Measurements from ENCODE around the gene PTPRK.

PTPRK gene

DNA sequence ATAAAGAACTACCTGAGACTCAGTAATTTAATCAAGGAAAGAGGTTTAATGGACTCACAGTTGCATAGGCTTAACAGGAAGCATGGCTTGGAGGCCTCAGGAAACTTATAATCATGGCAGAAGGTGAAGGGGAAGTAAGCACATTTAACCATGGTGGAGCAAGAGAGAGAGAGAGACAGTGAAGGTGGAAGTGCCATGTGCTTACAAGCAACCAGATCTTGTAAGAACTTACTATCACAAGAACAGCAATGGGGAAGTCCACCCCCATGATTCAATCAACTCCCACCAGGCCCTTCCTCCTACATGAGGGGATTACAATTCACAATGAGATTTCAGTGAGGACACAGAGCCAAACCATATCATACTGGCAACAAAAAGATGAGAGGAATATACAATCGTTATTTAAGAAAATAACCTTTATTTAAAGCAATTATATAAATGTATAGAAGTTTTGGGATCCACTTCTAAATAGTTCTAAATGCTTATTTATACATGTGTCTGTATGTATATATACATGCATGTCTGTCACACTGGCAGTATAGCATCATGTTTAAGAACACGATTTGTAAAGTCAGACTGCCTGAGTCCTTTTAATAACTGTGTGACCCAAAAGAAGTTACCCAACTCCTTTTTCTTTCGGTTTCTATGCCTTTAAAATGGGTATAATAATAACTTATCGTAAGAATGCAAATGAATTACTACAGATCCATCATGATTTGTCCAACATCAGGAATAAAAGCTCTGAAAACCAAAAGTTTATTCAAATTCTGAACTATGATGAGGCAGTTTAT is 363.9 kb downstream of the PTPRK start:
- Histone ChIP-seq H3K9me3 (no peaks in the 10 kb centered on the region), H3K4me1 (ENCODE audit: control insufficient read depth in 1 of 2, insufficient read depth in 1 of 2, low read depth in 1 of 2, low read length in 1 of 2) (no peaks in the 10 kb centered on the region), H3K4me3 (ENCODE audit: low read depth in 1 of 2, low read length in 1 of 2) (no peak overlapping the region), H3K36me3 (no peaks in the 10 kb centered on the region), H3K27ac (no peak overlapping the region), H3K27me3 (no peaks in the 10 kb centered on the region)
- TF ChIP-seq, protein P1, sequence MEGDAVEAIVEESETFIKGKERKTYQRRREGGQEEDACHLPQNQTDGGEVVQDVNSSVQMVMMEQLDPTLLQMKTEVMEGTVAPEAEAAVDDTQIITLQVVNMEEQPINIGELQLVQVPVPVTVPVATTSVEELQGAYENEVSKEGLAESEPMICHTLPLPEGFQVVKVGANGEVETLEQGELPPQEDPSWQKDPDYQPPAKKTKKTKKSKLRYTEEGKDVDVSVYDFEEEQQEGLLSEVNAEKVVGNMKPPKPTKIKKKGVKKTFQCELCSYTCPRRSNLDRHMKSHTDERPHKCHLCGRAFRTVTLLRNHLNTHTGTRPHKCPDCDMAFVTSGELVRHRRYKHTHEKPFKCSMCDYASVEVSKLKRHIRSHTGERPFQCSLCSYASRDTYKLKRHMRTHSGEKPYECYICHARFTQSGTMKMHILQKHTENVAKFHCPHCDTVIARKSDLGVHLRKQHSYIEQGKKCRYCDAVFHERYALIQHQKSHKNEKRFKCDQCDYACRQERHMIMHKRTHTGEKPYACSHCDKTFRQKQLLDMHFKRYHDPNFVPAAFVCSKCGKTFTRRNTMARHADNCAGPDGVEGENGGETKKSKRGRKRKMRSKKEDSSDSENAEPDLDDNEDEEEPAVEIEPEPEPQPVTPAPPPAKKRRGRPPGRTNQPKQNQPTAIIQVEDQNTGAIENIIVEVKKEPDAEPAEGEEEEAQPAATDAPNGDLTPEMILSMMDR (IDR thresholded peaks at IDR 0.05): no peak

DNA sequence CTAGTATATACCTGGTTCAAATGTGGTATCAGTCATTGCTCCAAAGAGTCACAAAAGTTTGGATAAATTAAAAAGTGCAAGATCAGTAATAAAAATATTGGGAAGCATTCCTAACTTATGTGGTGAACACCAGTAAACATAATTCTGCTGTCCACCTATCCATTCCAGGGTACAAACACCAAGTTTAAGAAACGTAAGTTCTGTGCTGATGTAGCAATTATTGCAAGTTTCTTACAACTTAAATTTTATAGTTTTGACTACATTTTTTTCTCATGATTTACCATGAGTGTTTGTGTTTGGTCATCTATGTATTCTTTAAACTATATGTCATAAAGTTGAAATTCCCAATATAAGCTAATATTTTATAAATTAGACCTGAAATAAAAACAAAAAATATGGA is 364.6 kb downstream of the PTPRK start:
- no peaks in the 10 kb centered on the region for H3K36me3 ChIP-seq
- TF ChIP-seq, protein P1 (IDR thresholded peaks at IDR 0.05): no peak
- H3K4me3 ChIP-seq (ENCODE audit: low read depth in 1 of 2, low read length in 1 of 2): no peak overlapping the region
- H3K4me1 ChIP-seq (ENCODE audit: control insufficient read depth in 1 of 2, insufficient read depth in 1 of 2, low read depth in 1 of 2, low read length in 1 of 2): no peaks in the 10 kb centered on the region
- H3K27me3 ChIP-seq: no peaks in the 10 kb centered on the region
- H3K27ac ChIP-seq: no peak overlapping the region
- no peaks in the 10 kb centered on the region for H3K9me3 ChIP-seq

DNA sequence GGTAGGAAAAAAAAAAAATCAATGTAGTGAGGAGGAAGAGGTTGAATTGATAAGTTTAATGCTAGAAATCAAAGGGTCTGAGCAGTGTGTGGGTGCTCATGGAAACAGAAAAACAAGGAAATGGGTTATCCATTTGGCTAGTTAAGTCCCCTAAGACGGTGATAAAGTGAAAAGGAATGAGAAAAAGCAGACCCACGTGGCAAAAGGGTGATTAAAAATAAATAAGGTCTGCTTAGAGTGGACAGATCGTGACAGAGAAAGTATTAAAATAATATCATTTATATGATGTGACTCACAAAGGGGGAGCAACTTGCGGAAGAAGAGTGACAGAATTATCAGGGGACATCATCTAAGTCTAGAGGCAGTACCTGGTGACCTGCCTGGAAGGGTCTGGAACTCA is 367.8 kb downstream of the PTPRK start:
- Histone ChIP-seq H3K4me3 (ENCODE audit: low read depth in 1 of 2, low read length in 1 of 2) (no peak overlapping the region), H3K4me1 (ENCODE audit: control insufficient read depth in 1 of 2, insufficient read depth in 1 of 2, low read depth in 1 of 2, low read length in 1 of 2) (no peaks in the 10 kb centered on the region), H3K36me3 (no peaks in the 10 kb centered on the region), H3K27me3 (no peaks in the 10 kb centered on the region), H3K9me3 (no peaks in the 10 kb centered on the region), H3K27ac (no peak overlapping the region)
- TF ChIP-seq, protein P1 (IDR thresholded peaks at IDR 0.05): no peak

DNA sequence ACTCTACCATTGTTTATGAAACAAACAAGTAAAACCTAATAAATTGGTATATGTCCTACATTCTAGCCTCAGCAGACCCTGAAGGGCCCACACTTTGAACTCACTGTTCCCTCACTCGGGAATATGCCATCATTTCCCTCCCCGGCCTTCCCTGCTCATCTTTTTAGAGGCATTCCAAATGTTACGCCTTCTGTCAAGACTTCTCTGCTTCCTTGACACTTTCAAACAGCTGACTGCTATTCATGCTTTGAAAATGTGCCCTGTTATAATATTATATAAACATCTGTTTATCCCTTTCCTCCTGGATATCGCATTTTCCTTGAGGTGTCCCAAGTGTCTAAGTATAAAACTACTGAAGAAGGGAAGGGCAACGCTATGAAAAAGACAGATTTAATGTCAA is 370.0 kb downstream of the PTPRK start:
- no peak overlapping the region for H3K27ac ChIP-seq
- no peak overlapping the region for H3K4me3 ChIP-seq (ENCODE audit: low read depth in 1 of 2, low read length in 1 of 2)
- H3K36me3 ChIP-seq: no peaks in the 10 kb centered on the region
- no peaks in the 10 kb centered on the region for H3K27me3 ChIP-seq
- no peaks in the 10 kb centered on the region for H3K9me3 ChIP-seq
- TF ChIP-seq, protein P1 (IDR thresholded peaks at IDR 0.05): no peak
- H3K4me1 ChIP-seq (ENCODE audit: control insufficient read depth in 1 of 2, insufficient read depth in 1 of 2, low read depth in 1 of 2, low read length in 1 of 2): no peaks in the 10 kb centered on the region

DNA sequence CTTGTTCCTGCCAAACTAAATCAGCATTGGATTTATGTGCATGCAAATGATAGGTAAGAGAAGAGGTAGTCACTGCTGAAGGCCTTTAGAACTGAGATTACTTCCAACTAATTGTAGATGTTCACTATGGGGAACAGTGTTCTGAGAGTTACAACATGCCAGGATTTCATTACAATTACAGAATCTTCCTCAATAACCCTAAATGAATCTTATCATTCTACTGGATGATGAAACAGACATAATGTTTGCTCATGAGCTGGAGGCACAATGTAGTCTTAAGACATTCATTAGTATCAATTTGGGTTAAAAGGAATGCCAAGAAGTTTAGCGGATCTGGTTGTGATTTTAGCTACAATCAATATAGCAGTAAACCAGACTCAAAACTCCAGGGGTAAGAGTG is 370.6 kb downstream of the PTPRK start:
- no peak overlapping the region for H3K27ac ChIP-seq
- H3K36me3 ChIP-seq: no peaks in the 10 kb centered on the region
- TF ChIP-seq, protein P1 (IDR thresholded peaks at IDR 0.05): no peak
- no peaks in the 10 kb centered on the region for H3K27me3 ChIP-seq
- no peaks in the 10 kb centered on the region for H3K4me1 ChIP-seq (ENCODE audit: control insufficient read depth in 1 of 2, insufficient read depth in 1 of 2, low read depth in 1 of 2, low read length in 1 of 2)
- no peaks in the 10 kb centered on the region for H3K9me3 ChIP-seq
- H3K4me3 ChIP-seq (ENCODE audit: low read depth in 1 of 2, low read length in 1 of 2): no peak overlapping the region

Data from neutrophil (primary cell).